ENCODE measurements around the gene SSC5D.

SSC5D gene

DNA sequence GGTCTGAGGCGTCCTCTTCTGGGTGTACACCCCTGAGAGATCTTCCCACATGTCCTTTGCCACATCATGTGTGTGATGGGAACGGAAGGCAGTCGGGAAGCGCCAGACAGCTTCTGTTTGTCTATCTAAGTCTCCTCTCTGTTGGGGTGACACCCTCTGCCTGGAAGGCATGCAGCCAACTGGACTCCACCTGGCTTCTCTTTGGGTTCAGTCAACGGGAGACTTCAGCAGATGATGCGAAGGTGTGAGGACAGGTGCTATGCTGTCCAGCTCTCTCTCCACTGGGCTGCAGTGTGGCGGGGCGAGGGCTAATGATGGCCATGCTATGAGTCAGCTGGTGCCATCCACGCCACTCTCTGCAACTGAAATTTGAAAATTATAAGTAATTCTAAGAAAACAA is 71.4 kb downstream of the SSC5D start:
- Histone ChIP-seq H3K4me3 (ENCODE audit: low read depth, low read length) (no peak overlapping the region), H3K9me3 (no peaks in the 10 kb centered on the region), H3K36me3 (no peaks in the 10 kb centered on the region), H3K27me3 (no peaks in the 10 kb centered on the region), H3K4me1 (no peaks in the 10 kb centered on the region)
- no peak for DNase-seq
- TF ChIP-seq, protein P1, sequence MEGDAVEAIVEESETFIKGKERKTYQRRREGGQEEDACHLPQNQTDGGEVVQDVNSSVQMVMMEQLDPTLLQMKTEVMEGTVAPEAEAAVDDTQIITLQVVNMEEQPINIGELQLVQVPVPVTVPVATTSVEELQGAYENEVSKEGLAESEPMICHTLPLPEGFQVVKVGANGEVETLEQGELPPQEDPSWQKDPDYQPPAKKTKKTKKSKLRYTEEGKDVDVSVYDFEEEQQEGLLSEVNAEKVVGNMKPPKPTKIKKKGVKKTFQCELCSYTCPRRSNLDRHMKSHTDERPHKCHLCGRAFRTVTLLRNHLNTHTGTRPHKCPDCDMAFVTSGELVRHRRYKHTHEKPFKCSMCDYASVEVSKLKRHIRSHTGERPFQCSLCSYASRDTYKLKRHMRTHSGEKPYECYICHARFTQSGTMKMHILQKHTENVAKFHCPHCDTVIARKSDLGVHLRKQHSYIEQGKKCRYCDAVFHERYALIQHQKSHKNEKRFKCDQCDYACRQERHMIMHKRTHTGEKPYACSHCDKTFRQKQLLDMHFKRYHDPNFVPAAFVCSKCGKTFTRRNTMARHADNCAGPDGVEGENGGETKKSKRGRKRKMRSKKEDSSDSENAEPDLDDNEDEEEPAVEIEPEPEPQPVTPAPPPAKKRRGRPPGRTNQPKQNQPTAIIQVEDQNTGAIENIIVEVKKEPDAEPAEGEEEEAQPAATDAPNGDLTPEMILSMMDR (IDR thresholded peaks at IDR 0.05; ENCODE audit: low read depth, low read length), result no peak

DNA sequence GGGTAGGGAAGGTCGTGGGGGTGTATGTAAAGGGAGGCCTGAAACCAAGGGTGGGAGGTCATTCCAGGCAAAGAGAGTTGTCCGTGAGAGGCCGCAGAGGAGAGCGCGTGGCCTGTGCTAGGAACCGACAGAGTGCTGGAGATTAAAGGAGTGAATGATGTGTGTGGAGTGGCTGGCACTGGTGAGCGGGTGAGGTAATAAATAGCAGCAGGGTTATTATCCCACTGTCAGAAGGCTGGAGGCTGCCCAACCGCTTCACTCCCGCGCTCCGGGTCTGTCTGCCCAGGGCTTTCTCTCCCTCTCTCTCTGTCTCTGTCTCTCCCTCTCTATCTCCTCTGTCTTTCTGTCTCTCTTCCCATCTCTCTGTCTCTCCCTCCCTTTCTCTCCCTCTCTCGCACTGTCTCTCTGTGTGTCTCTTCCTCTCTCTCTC is 75.0 kb downstream of the SSC5D start:
- no peaks in the 10 kb centered on the region for H3K36me3 ChIP-seq
- H3K9me3 ChIP-seq, result no peaks in the 10 kb centered on the region
- DNase-seq, result no peak
- no peak overlapping the region for H3K4me3 ChIP-seq (ENCODE audit: low read depth, low read length)
- TF ChIP-seq, protein P1 (IDR thresholded peaks at IDR 0.05; ENCODE audit: low read depth, low read length), result no peak
- no peaks in the 10 kb centered on the region for H3K27me3 ChIP-seq
- H3K4me1 ChIP-seq, result no peaks in the 10 kb centered on the region

DNA sequence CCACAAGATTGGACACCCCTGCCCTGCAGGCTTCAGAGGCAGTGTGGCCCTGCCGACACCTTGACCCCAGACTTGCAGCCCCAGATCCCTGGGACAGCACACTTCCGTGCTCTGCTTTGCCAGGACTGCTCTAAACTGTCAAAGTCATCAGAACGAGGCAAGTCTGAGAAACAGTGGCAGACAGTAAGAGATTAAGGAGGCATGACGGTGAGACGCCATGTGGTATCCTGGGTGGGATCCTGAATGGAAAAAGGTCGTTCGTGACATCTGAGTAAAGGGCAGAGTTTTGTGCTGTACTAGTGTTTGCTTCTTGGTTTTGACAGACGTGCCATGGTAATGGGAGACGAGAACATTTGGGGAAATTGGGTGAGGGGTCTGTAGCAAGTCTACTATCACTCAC is 78.6 kb downstream of the SSC5D start:
- Histone ChIP-seq H3K27me3 (no peaks in the 10 kb centered on the region), H3K4me3 (ENCODE audit: low read depth, low read length) (no peak overlapping the region), H3K9me3 (no peaks in the 10 kb centered on the region), H3K36me3 (no peaks in the 10 kb centered on the region), H3K4me1 (no peaks in the 10 kb centered on the region)
- DNase-seq, result no peak
- TF ChIP-seq, protein P1 (IDR thresholded peaks at IDR 0.05; ENCODE audit: low read depth, low read length), result no peak

DNA sequence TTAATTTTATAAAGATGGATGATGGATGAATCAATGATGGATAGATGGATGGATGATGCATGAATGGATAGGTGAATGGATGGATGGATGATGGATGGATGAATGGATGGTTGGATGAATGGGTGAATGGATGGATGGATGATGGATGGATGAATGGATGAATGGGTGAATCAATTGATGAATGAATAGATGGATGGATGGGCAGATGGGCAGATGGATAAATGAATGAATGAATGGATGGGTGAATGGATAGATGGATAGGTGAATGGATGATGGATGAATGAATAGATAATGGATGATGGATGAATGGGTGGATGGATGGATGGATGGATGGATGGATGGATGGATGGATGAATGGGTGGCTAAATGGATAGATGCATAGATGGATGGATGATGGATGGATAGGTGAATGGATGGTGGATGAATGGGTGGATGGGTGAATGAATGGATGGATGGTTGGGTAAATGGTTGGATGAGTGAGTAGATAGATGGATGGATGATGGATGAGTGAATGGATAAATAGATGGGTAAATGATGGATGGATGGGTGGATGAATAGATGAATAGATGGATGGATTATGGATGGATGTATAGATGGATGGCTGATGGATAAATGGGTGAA is 79.6 kb downstream of the SSC5D start:
- H3K36me3 ChIP-seq, result no peaks in the 10 kb centered on the region
- DNase-seq, result no peak
- H3K4me1 ChIP-seq, result no peaks in the 10 kb centered on the region
- H3K9me3 ChIP-seq, result no peaks in the 10 kb centered on the region
- no peak overlapping the region for H3K4me3 ChIP-seq (ENCODE audit: low read depth, low read length)
- TF ChIP-seq, protein P1 (IDR thresholded peaks at IDR 0.05; ENCODE audit: low read depth, low read length), result no peak
- no peaks in the 10 kb centered on the region for H3K27me3 ChIP-seq
